Activated naive CD4-positive, alpha-beta T cell treated with anti-CD3 and anti-CD28 coated beads, Interleukin-2, amount 10 ng/mL, durations not matched to agents 7 days and 5 days (primary cell): ENCODE measurements around the gene GUCY2C.

Experiments used
- CTCF ChIA-PET: fragments of 350-600 bp; sonication (Branson Sonifier 250); formaldehyde crosslinking; loops from one replicate; lab custom pipeline; 2021; ENCODE audit warnings: antibody characterized with exemption; lab: Charles Lee
- DNase-seq: peaks from one replicate; pipeline ENCODE4 v3.0.0-alpha.2; 2020
- H3K27ac Mint-ChIP-seq: one replicate; pipeline ENCODE4 v1.8.0; 2021; ENCODE audit warnings: mild to moderate bottlenecking, moderate library complexity, mixed read lengths
- H3K27me3 Mint-ChIP-seq: one replicate; pipeline ENCODE4 v1.8.0; 2021; ENCODE audit warnings: mild to moderate bottlenecking, mixed read lengths
- H3K36me3 Mint-ChIP-seq: one replicate; pipeline ENCODE4 v1.8.0; 2021; ENCODE audit warnings: mixed read lengths
- H3K4me1 Mint-ChIP-seq: one replicate; pipeline ENCODE4 v1.8.0; 2021; ENCODE audit warnings: mixed read lengths
- H3K4me3 Mint-ChIP-seq: one replicate; pipeline ENCODE4 v1.8.0; 2021; ENCODE audit warnings: mild to moderate bottlenecking, moderate library complexity, mixed read lengths
- H3K9me3 Mint-ChIP-seq: one replicate; pipeline ENCODE4 v1.8.0; 2021; ENCODE audit warnings: mixed read lengths

Gene GUCY2C

GRCh38 chr12:14601692-14602478 lies 94.5 kb downstream of the GUCY2C start:
- H3K36me3 Mint-ChIP-seq, result peaks cover 3% of the 10 kb centered on the region
- DNase-seq, result no peak
- H3K27ac Mint-ChIP-seq, result no peak overlapping the region
- CTCF ChIA-PET, result no interaction called here
- H3K9me3 Mint-ChIP-seq, result peaks cover 15% of the 10 kb centered on the region
- no peaks in the 10 kb centered on the region for H3K4me1 Mint-ChIP-seq
- peaks cover 10% of the 10 kb centered on the region for H3K27me3 Mint-ChIP-seq
- H3K4me3 Mint-ChIP-seq, result no peak overlapping the region

- H3K27me3 Mint-ChIP-seq, result peaks cover 10% of the 10 kb centered on the region
- no peaks in the 10 kb centered on the region for H3K36me3 Mint-ChIP-seq
- no peak overlapping the region for H3K4me3 Mint-ChIP-seq
- no peak overlapping the region for H3K27ac Mint-ChIP-seq
- CTCF ChIA-PET, result no interaction called here
- H3K4me1 Mint-ChIP-seq, result no peaks in the 10 kb centered on the region
- no peak for DNase-seq
- peaks cover 4% of the 10 kb centered on the region for H3K9me3 Mint-ChIP-seq
Observed at GRCh38 chr12:14597480-14597879, 98.9 kb downstream of the GUCY2C start.

GRCh38 chr12:14591719-14592118 lies 104.7 kb downstream of the GUCY2C start:
- no peaks in the 10 kb centered on the region for H3K9me3 Mint-ChIP-seq
- CTCF ChIA-PET, result interaction anchor here (0.7 kb wide), 1 partner anchor 790 kb away, joined by 3 read pairs; no protein-coding TSS in a partner anchor
- no peak overlapping the region for H3K4me3 Mint-ChIP-seq
- H3K27me3 Mint-ChIP-seq, result no peaks in the 10 kb centered on the region
- no peaks in the 10 kb centered on the region for H3K4me1 Mint-ChIP-seq
- DNase-seq, result no peak
- no peak overlapping the region for H3K27ac Mint-ChIP-seq
- H3K36me3 Mint-ChIP-seq, result no peaks in the 10 kb centered on the region

- Mint-ChIP-seq H3K9me3 (no peaks in the 10 kb centered on the region), H3K36me3 (no peaks in the 10 kb centered on the region), H3K27ac (no peak overlapping the region), H3K27me3 (no peaks in the 10 kb centered on the region), H3K4me1 (no peaks in the 10 kb centered on the region), H3K4me3 (no peak overlapping the region)
- DNase-seq, result no peak
- CTCF ChIA-PET, result no interaction called here
Observed at GRCh38 chr12:14589169-14590004, 107.0 kb downstream of the GUCY2C start.

- Mint-ChIP-seq H3K27ac (no peak overlapping the region), H3K36me3 (no peaks in the 10 kb centered on the region), H3K9me3 (no peaks in the 10 kb centered on the region), H3K4me1 (no peaks in the 10 kb centered on the region), H3K27me3 (no peaks in the 10 kb centered on the region), H3K4me3 (no peak overlapping the region)
- no peak for DNase-seq
- CTCF ChIA-PET, result no interaction called here
Observed at GRCh38 chr12:14588571-14588970, 107.8 kb downstream of the GUCY2C start.

GRCh38 chr12:14578646-14579045 lies 117.8 kb downstream of the GUCY2C start:
- Mint-ChIP-seq H3K36me3 (no peaks in the 10 kb centered on the region), H3K27ac (no peak overlapping the region), H3K4me3 (no peak overlapping the region), H3K4me1 (peaks cover 3% of the 10 kb centered on the region), H3K27me3 (peaks cover 4% of the 10 kb centered on the region), H3K9me3 (no peaks in the 10 kb centered on the region)
- CTCF ChIA-PET, result no interaction called here
- DNase-seq, result no peak

GRCh38 chr12:14577344-14577743 lies 119.1 kb downstream of the GUCY2C start:
- CTCF ChIA-PET, result no interaction called here
- Mint-ChIP-seq H3K27me3 (peaks cover 4% of the 10 kb centered on the region), H3K36me3 (no peaks in the 10 kb centered on the region), H3K4me1 (peaks cover 3% of the 10 kb centered on the region), H3K27ac (no peak overlapping the region), H3K4me3 (no peak overlapping the region), H3K9me3 (no peaks in the 10 kb centered on the region)
- DNase-seq, result no peak

GRCh38 chr12:14576896-14577295 lies 119.5 kb downstream of the GUCY2C start:
- no peak for DNase-seq

GRCh38 chr12:14575585-14575984 lies 120.8 kb downstream of the GUCY2C start:
- CTCF ChIA-PET, result no interaction called here
- Mint-ChIP-seq H3K4me1 (peaks cover 3% of the 10 kb centered on the region), H3K27ac (no peak overlapping the region)

More at GRCh38 chr12:14576896-14577295, 119.5 kb downstream of the GUCY2C start:
- peaks cover 3% of the 10 kb centered on the region for H3K4me1 Mint-ChIP-seq
- no peak overlapping the region for H3K27ac Mint-ChIP-seq
- CTCF ChIA-PET, result no interaction called here
- H3K36me3 Mint-ChIP-seq, result no peaks in the 10 kb centered on the region
- H3K4me3 Mint-ChIP-seq, result no peak overlapping the region
- H3K9me3 Mint-ChIP-seq, result no peaks in the 10 kb centered on the region
- peaks cover 4% of the 10 kb centered on the region for H3K27me3 Mint-ChIP-seq

GRCh38 chr12:14573118-14573517 lies 123.3 kb downstream of the GUCY2C start:
- Mint-ChIP-seq H3K27me3 (peaks cover 19% of the 10 kb centered on the region), H3K27ac (no peak overlapping the region), H3K4me3 (no peak overlapping the region), H3K36me3 (no peaks in the 10 kb centered on the region), H3K4me1 (peaks cover 6% of the 10 kb centered on the region), H3K9me3 (no peaks in the 10 kb centered on the region)
- CTCF ChIA-PET, result no interaction called here
- no peak for DNase-seq

More at GRCh38 chr12:14575585-14575984, 120.8 kb downstream of the GUCY2C start:
- no peaks in the 10 kb centered on the region for H3K9me3 Mint-ChIP-seq
- DNase-seq, result no peak
- H3K36me3 Mint-ChIP-seq, result no peaks in the 10 kb centered on the region
- no peak overlapping the region for H3K4me3 Mint-ChIP-seq
- peaks cover 9% of the 10 kb centered on the region for H3K27me3 Mint-ChIP-seq

- Mint-ChIP-seq H3K27ac (no peak overlapping the region), H3K4me3 (no peak overlapping the region), H3K27me3 (peaks cover 26% of the 10 kb centered on the region), H3K4me1 (peaks cover 5% of the 10 kb centered on the region), H3K9me3 (no peaks in the 10 kb centered on the region), H3K36me3 (no peaks in the 10 kb centered on the region)
- no peak for DNase-seq
- CTCF ChIA-PET, result no interaction called here
Observed at GRCh38 chr12:14572401-14572800, 124.0 kb downstream of the GUCY2C start.

GRCh38 chr12:14571779-14572178 lies 124.6 kb downstream of the GUCY2C start:
- DNase-seq, result no peak
- H3K27ac Mint-ChIP-seq, result no peak overlapping the region
- H3K36me3 Mint-ChIP-seq, result no peaks in the 10 kb centered on the region
- peaks cover 3% of the 10 kb centered on the region for H3K4me1 Mint-ChIP-seq
- no peak overlapping the region for H3K4me3 Mint-ChIP-seq
- H3K27me3 Mint-ChIP-seq, result peaks cover 33% of the 10 kb centered on the region
- CTCF ChIA-PET, result no interaction called here
- H3K9me3 Mint-ChIP-seq, result no peaks in the 10 kb centered on the region

- CTCF ChIA-PET, result no interaction called here
- Mint-ChIP-seq H3K9me3 (no peaks in the 10 kb centered on the region), H3K4me1 (peaks cover 3% of the 10 kb centered on the region), H3K27me3 (peaks cover 45% of the 10 kb centered on the region), H3K4me3 (no peak overlapping the region), H3K27ac (no peak overlapping the region), H3K36me3 (no peaks in the 10 kb centered on the region)
- DNase-seq, result no peak
Observed at GRCh38 chr12:14570231-14570630, 126.2 kb downstream of the GUCY2C start.

- no peaks in the 10 kb centered on the region for H3K36me3 Mint-ChIP-seq
- H3K27me3 Mint-ChIP-seq, result peaks cover 47% of the 10 kb centered on the region
- H3K9me3 Mint-ChIP-seq, result no peaks in the 10 kb centered on the region
- H3K4me1 Mint-ChIP-seq, result peaks cover 3% of the 10 kb centered on the region
- CTCF ChIA-PET, result no interaction called here
- no peak within 1 kb of the TSS for H3K4me3 Mint-ChIP-seq
- peak; percentile 25 for DNase-seq
- H3K27ac Mint-ChIP-seq, result no peak within 1 kb of the TSS
Observed at GRCh38 chr12:14567351-14568162, 128.8 kb downstream of the GUCY2C start, which contains the start of gene PLBD1. Gene PLBD1 (minus strand): TSS chr12:14567883. CDS start chr12:14567696, 187 bp downstream.
